Cardiac muscle cell (in vitro differentiated cells and primary cell): ENCODE data around the gene POGK. TPM values are rescaled to one million over a fixed set of nuclear protein-coding genes. Genes with fewer than 3 reads are reported as not detected.

Experiments used
- DNase-seq, 2 donors: peaks; one replicate each; pipeline versions ENCODE4 v3.0.0 to v3.0.0-alpha.2; 2010 to 2017; ENCODE audit warnings: low read depth in 1 of 2, low spot score in 1 of 2
- H3K27ac ChIP-seq: fragments of 200-600 bp; sonication (generic); 2 replicates; pipeline ENCODE4 v1.5.1; 2016
- H3K27me3 ChIP-seq: fragments of 200-600 bp; sonication (generic); 2 replicates; pipeline ENCODE4 v1.6.0; 2016; ENCODE audit warnings: control low read depth
- H3K36me3 ChIP-seq: fragments of 200-600 bp; sonication (generic); 2 replicates; pipeline ENCODE4 v1.5.1; 2016; ENCODE audit warnings: control low read depth
- H3K4me1 ChIP-seq: fragments of 200-600 bp; sonication (generic); 2 replicates; pipeline ENCODE4 v1.8.1; 2017; ENCODE audit warnings: low read depth, mild to moderate bottlenecking, mixed run types
- H3K4me3 ChIP-seq: fragments of 200-600 bp; sonication (generic); 2 replicates; pipeline ENCODE4 v1.5.1; 2016; ENCODE audit warnings: mild to moderate bottlenecking
- H3K9me3 ChIP-seq: fragments of 200-600 bp; sonication (generic); 2 replicates; pipeline ENCODE4 v1.5.1; 2017; ENCODE audit warnings: low read depth, mild to moderate bottlenecking, control low read depth
- CTCF ChIP-seq: IDR thresholded peaks from 2 replicates; pipeline ENCODE4 v1.5.1; 2012; ENCODE audit warnings: low read depth, mild to moderate bottlenecking, low read length
- polyA plus RNA-seq: library from polyadenylated mRNA; unstranded; fragments of >200 nt; fragmentation: Nextera tagmentation; extraction: Ambion mirVana; gene quantifications from 2 replicates; pipeline ENCODE4 v1.2.1, GENCODE V29; 2016
- total RNA-seq: library from RNA; depleted of rRNA; stranded (reverse); fragments of >200 nt; gene quantifications from 2 replicates; pipeline ENCODE4 v1.2.3, GENCODE V29; 2016

The POGK gene
- total and polyA plus RNA-seq, 2 experiments from 2014 or later: 21.7 to 39.6 TPM

GRCh38 chr1:166843769-166844596, 4.7 kb downstream of the POGK start:
- Histone ChIP-seq H3K27me3 (no peaks in the 10 kb centered on the region), H3K9me3 (no peaks in the 10 kb centered on the region), H3K36me3 (peaks cover 55% of the 10 kb centered on the region), H3K4me3 (no peak overlapping the region), H3K4me1 (peaks cover 43% of the 10 kb centered on the region), H3K27ac (peak overlapping the region; percentile 97)
- no peak for TF ChIP-seq CTCF
- peak; percentile 7 to 21 for DNase-seq

- no peak overlapping the region for H3K4me3 ChIP-seq
- no peak for DNase-seq
- H3K27ac ChIP-seq: peak overlapping the region; percentile 97
- H3K9me3 ChIP-seq: no peaks in the 10 kb centered on the region
- peaks cover 43% of the 10 kb centered on the region for H3K4me1 ChIP-seq
- TF ChIP-seq CTCF: no peak
- H3K36me3 ChIP-seq: peaks cover 63% of the 10 kb centered on the region
- no peaks in the 10 kb centered on the region for H3K27me3 ChIP-seq
Measured at GRCh38 chr1:166844791-166845190, 5.5 kb downstream of the POGK start.

- no peak overlapping the region for H3K4me3 ChIP-seq
Measured at GRCh38 chr1:166848193-166848592, 8.9 kb downstream of the POGK start.

GRCh38 chr1:166849135-166849534, 9.9 kb downstream of the POGK start:
- no peak overlapping the region for H3K4me3 ChIP-seq
- peaks cover 6% of the 10 kb centered on the region for H3K4me1 ChIP-seq
- H3K27ac ChIP-seq: no peak overlapping the region
- no peaks in the 10 kb centered on the region for H3K27me3 ChIP-seq
- H3K36me3 ChIP-seq: peaks cover 85% of the 10 kb centered on the region
- no peak for TF ChIP-seq CTCF
- DNase-seq: no peak
- H3K9me3 ChIP-seq: no peaks in the 10 kb centered on the region

More at GRCh38 chr1:166848193-166848592, 8.9 kb downstream of the POGK start:
- H3K9me3 ChIP-seq: no peaks in the 10 kb centered on the region
- H3K4me1 ChIP-seq: peaks cover 15% of the 10 kb centered on the region
- no peak for TF ChIP-seq CTCF
- peaks cover 78% of the 10 kb centered on the region for H3K36me3 ChIP-seq
- H3K27me3 ChIP-seq: no peaks in the 10 kb centered on the region
- H3K27ac ChIP-seq: no peak overlapping the region
- no peak for DNase-seq

- Histone ChIP-seq H3K4me3 (no peak overlapping the region), H3K9me3 (no peaks in the 10 kb centered on the region), H3K27me3 (no peaks in the 10 kb centered on the region), H3K36me3 (peaks cover 94% of the 10 kb centered on the region), H3K27ac (peak overlapping the region; percentile 25), H3K4me1 (no peaks in the 10 kb centered on the region)
- no peak for DNase-seq
- no peak for TF ChIP-seq CTCF
Measured at GRCh38 chr1:166852918-166853317, 13.6 kb downstream of the POGK start.
